HepG2 (cell line): ENCODE results near the gene PTPRH.
"Not testable (repeated sequence)": the region's sequence is repeated elsewhere in the genome, so short reads cannot be mapped to it uniquely, and the experiment has no call there.

Experiments
- BRCA1 ChIP-seq: sonication (generic); formaldehyde crosslinking; IDR thresholded peaks from 2 replicates; pipeline ENCODE4 v1.4.0; 2020; ENCODE audit warnings: missing genetic modification reagents
- CEBPB ChIP-seq: IDR thresholded peaks from 2 replicates; pipeline ENCODE4 v1.6.1; 2011; ENCODE audit warnings: low read depth, low read length, improper control_type of control experiment, borderline replicate concordance
- EP300 ChIP-seq, 3 experiments: sonication (generic) in 1 of 3; formaldehyde crosslinking in 1 of 3; IDR thresholded peaks; 2 replicates each; pipeline versions ENCODE4 v1.5.1 to v1.6.1; 2011 to 2020; ENCODE audit warnings: low read depth in 2 of 3, low read length in 2 of 3, borderline replicate concordance in 1 of 3, improper control_type of control experiment in 1 of 3, mild to moderate bottlenecking in 1 of 3, missing genetic modification reagents in 1 of 3, moderate library complexity in 1 of 3
- JUNB ChIP-seq: sonication (generic); formaldehyde crosslinking; IDR thresholded peaks from 2 replicates; pipeline ENCODE4 v1.8.0; 2022; ENCODE audit warnings: missing genetic modification reagents, mild to moderate bottlenecking, borderline replicate concordance
- JUND ChIP-seq: sonication (generic); formaldehyde crosslinking; IDR thresholded peaks from 2 replicates; pipeline ENCODE4 v1.8.0; 2022; ENCODE audit warnings: mild to moderate bottlenecking, missing genetic modification reagents
- POLR2AphosphoS5 ChIP-seq: IDR thresholded peaks from 2 replicates; pipeline ENCODE4 v1.6.1; 2012; ENCODE audit warnings: low read depth, low read length
- TAF1 ChIP-seq: sonication (generic); formaldehyde crosslinking; IDR thresholded peaks from 2 replicates; pipeline ENCODE4 v1.4.0; 2020; ENCODE audit warnings: missing genetic modification reagents
- ZKSCAN1 ChIP-seq: fragments of 150-350 bp; IDR thresholded peaks from 2 replicates; pipeline ENCODE4 v1.6.1; 2014; ENCODE audit warnings: low read length
- TF ChIP-seq, protein P1 (sequence below), 2 experiments: IDR thresholded peaks; 2 replicates each; pipeline ENCODE4 v1.6.1; 2011 to 2012; ENCODE audit warnings: low read length in 2 of 2, borderline replicate concordance in 1 of 2, low read depth in 1 of 2, mild to moderate bottlenecking in 1 of 2, moderate library complexity in 1 of 2
- TF ChIP-seq, protein P2 (sequence below): sonication (generic); formaldehyde crosslinking; IDR thresholded peaks from 2 replicates; pipeline ENCODE4 v1.4.0; 2020; ENCODE audit warnings: missing genetic modification reagents
- TF ChIP-seq, protein P3 (sequence below): sonication (generic); formaldehyde crosslinking; IDR thresholded peaks from 2 replicates; pipeline ENCODE4 v1.4.0; 2020; ENCODE audit warnings: missing genetic modification reagents; ENCODE audit errors: not compliant biosample characterization

DNA sequence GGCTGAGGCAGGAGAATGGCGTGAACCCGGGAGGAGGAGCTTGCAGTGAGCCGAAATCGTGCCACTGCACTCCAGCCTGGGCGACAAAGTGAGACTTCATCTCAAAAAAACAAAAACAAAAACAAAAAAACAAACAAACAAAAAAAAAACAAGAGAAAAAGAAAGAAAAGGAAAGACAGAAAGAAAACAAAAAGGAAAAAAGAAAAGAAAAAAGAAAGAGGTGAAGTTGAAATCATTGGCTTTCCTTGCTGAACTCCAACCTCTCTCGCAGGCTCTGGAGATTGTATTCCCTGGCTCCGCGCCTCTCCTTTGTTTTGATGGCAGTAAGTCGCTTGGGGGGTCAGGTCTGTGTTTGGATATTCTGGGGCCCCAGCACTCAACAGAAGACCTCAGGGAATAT is 37.0 kb downstream of the PTPRH start:
- TF ChIP-seq, protein P1, sequence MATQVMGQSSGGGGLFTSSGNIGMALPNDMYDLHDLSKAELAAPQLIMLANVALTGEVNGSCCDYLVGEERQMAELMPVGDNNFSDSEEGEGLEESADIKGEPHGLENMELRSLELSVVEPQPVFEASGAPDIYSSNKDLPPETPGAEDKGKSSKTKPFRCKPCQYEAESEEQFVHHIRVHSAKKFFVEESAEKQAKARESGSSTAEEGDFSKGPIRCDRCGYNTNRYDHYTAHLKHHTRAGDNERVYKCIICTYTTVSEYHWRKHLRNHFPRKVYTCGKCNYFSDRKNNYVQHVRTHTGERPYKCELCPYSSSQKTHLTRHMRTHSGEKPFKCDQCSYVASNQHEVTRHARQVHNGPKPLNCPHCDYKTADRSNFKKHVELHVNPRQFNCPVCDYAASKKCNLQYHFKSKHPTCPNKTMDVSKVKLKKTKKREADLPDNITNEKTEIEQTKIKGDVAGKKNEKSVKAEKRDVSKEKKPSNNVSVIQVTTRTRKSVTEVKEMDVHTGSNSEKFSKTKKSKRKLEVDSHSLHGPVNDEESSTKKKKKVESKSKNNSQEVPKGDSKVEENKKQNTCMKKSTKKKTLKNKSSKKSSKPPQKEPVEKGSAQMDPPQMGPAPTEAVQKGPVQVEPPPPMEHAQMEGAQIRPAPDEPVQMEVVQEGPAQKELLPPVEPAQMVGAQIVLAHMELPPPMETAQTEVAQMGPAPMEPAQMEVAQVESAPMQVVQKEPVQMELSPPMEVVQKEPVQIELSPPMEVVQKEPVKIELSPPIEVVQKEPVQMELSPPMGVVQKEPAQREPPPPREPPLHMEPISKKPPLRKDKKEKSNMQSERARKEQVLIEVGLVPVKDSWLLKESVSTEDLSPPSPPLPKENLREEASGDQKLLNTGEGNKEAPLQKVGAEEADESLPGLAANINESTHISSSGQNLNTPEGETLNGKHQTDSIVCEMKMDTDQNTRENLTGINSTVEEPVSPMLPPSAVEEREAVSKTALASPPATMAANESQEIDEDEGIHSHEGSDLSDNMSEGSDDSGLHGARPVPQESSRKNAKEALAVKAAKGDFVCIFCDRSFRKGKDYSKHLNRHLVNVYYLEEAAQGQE (IDR thresholded peaks at IDR 0.05; ENCODE audit: borderline replicate concordance in 1 of 2, low read depth in 1 of 2, low read length in 2 of 2) = not testable (repeated sequence)
- TF ChIP-seq, protein P2, sequence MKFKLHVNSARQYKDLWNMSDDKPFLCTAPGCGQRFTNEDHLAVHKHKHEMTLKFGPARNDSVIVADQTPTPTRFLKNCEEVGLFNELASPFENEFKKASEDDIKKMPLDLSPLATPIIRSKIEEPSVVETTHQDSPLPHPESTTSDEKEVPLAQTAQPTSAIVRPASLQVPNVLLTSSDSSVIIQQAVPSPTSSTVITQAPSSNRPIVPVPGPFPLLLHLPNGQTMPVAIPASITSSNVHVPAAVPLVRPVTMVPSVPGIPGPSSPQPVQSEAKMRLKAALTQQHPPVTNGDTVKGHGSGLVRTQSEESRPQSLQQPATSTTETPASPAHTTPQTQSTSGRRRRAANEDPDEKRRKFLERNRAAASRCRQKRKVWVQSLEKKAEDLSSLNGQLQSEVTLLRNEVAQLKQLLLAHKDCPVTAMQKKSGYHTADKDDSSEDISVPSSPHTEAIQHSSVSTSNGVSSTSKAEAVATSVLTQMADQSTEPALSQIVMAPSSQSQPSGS (CRISPR knock-in tag) = not testable (repeated sequence)
- not testable (repeated sequence) for TF ChIP-seq JUNB; JUND (CRISPR knock-in tag); ZKSCAN1; BRCA1 (CRISPR knock-in tag); CEBPB; EP300 (IDR thresholded peaks at IDR 0.05; ENCODE audit: low read depth in 2 of 2, low read length in 2 of 2); EP300 (CRISPR knock-in tag; IDR thresholded peaks at IDR 0.05; ENCODE audit: borderline replicate concordance); POLR2AphosphoS5; TAF1 (CRISPR knock-in tag)
- TF ChIP-seq, protein P3, sequence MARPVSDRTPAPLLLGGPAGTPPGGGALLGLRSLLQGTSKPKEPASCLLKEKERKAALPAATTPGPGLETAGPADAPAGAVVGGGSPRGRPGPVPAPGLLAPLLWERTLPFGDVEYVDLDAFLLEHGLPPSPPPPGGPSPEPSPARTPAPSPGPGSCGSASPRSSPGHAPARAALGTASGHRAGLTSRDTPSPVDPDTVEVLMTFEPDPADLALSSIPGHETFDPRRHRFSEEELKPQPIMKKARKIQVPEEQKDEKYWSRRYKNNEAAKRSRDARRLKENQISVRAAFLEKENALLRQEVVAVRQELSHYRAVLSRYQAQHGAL = not testable (repeated sequence)
